GM19099 (cell line): Measurements from ENCODE around the gene MRAP.

Experiments
- POLR2A ChIP-seq: IDR thresholded peaks from 3 replicates; pipeline ENCODE4 v1.6.1; 2011; ENCODE audit warnings: low read depth; ENCODE audit not compliant: insufficient read length; ENCODE audit errors: extremely low read depth

MRAP gene

GRCh38 chr21:32281531-32281930 lies 17.1 kb upstream of the MRAP start:
- TF ChIP-seq POLR2A = no peak

DNA sequence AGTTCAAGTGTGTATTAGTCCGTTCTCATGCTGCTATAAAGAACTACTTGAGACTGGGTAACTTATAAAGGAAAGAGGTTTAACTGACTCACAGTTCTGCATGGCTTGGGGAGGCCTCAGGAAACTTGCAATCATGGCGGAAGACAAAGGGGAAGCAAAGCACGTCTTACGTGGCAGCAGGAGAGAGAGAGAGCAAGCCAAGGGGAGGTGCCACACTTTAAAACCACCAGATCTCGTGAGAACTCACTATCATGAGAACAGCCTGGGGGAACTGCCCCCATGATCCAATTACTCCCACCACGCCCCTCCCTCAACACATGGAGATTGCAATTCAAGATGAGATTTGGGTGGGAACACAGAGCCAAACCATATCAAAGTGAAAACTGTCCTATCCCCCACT lies 15.7 kb upstream of the MRAP start:
- no peak for TF ChIP-seq POLR2A

DNA sequence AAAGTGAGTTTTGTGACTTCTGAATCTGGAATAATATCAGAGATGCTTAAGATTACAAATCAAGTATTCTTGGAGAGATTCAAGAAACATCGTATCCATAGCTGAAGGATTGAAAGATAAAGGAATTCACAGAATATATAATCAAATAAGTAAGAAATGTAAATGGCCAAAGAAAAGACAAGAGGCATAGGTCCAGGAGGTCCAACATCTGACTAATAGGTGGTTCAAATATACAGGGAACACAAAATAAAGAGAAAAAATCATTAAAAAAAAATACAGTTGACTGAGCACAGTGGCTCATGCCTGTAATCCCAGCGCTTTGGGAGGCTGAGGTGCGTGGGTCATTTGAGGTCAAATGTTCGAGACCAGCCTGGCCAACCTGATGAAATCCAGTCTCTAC lies 13.2 kb upstream of the MRAP start:
- no peak for TF ChIP-seq POLR2A

DNA sequence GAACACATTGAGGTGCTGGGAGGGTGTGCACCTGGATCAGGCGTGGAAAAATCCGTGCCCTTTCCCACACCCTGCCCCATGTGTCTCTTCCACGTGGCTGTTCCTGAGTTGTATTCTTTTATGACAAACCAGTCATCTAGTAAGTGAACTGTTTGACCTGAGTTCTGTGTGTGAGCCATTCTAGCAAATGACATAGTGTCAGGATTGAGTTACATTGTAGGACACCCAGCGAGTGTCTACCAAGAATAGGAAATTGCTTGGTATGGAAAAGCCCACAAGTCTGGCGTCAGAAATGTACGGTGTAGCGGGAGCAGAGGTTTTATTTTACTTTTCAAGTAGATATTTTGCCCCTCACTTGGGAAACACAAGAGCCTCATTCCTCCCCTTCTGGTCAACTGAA lies 1.2 kb upstream of the MRAP start:
- TF ChIP-seq POLR2A = no peak

GRCh38 chr21:32298148-32298559 lies 501 bp upstream of the MRAP start:
- no peak for TF ChIP-seq POLR2A

- no peak for TF ChIP-seq POLR2A
Measured at GRCh38 chr21:32299695-32300094, 1.0 kb downstream of the MRAP start.

GRCh38 chr21:32300117-32300681 lies 1.5 kb downstream of the MRAP start:
- no peak for TF ChIP-seq POLR2A

DNA sequence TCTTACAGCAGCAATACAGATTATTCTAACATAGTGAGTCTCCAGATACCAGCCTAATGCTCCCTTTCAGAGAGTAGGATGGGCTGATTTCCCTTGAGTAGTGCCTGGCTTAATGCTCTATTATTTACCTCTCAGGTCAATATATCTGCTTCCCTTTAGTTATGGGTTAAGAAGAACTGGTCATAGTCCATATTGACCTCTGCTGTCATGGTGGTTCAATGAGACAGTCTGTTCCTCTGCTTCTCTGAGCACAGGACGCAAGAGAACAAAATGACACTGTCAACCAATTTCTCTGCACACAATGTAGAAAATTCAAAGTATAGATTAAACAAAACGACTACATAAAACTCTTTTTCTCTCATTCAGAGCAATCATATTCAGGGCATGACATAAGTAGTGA lies 2.9 kb downstream of the MRAP start:
- TF ChIP-seq POLR2A = no peak

GRCh38 chr21:32302560-32302959 lies 3.9 kb downstream of the MRAP start:
- no peak for TF ChIP-seq POLR2A

- TF ChIP-seq POLR2A = no peak
Measured at GRCh38 chr21:32303385-32303784, 4.7 kb downstream of the MRAP start.

- no peak for TF ChIP-seq POLR2A
Measured at GRCh38 chr21:32304998-32305397, 6.3 kb downstream of the MRAP start.

- TF ChIP-seq POLR2A = no peak
Measured at GRCh38 chr21:32306021-32306780, 7.5 kb downstream of the MRAP start.

- TF ChIP-seq POLR2A = no peak
Measured at GRCh38 chr21:32307706-32308105, 9.1 kb downstream of the MRAP start.

- TF ChIP-seq POLR2A = no peak
Measured at GRCh38 chr21:32308696-32309095, 10.0 kb downstream of the MRAP start.

DNA sequence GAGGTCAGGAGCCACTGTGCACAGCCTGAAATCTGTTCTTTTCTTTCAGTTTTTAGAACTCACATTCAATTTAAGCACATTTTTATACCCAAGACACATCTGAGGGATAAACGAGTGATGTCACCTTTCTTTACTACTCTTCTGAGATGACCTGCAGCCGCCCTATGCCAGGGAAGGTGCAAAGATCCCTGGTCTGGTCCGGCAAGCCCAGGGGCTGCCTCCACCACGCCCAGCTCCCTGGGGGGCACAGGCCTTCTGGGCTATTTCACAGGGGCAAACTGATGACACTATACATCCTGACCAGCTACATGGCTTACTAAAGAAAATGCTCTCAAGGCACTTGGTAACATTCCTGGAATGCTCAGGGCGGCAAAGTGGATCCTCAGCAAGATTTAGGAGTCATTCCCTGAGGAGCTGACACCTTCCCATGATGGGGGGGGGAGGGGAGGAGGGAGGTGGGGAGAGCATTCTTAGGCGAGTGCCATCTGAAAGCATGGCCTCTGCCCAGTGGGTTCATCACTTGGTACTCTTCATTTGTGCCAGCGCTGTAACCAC lies 11.3 kb downstream of the MRAP start:
- TF ChIP-seq POLR2A = no peak

DNA sequence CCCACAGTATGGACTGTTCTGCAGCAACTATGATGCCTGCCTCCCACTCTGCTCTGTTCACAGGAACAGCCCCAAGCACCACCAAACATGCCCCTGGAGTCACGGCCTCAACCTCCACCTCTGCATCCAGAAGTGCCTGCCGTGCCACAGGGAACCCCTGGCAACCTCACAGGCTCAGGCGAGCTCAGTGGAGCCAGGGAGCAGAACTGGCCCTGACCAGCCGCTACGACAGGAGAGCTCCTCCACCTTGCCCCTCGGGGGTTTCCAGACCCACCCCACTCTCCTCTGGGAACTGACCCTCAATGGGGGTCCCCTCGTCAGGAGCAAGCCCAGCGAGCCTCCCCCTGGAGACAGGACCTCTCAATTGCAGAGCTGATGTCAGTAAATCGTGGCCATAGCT lies 13.0 kb downstream of the MRAP start:
- TF ChIP-seq POLR2A = no peak
